ENCODE measurements around the gene TRHDE.

DNA sequence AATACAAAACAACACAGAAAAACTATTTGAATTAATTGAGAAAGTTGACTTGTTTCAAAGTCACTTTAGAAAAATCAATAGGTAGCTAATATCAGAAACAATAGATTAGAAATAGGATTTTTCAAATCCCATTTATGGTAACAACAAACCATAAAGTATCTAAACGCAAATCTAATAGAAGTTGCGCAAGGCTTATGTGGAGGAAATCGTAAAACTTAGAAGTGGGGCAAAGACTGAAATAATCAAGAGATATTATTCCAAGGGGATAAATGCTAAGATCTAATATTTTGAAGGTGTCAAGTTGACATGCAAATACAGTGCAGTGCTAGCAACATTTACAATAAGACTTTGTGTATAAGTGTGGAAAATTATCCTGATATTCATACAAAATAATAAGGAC lies 87.2 kb downstream of the TRHDE start:
- TF ChIP-seq POLR2AphosphoS5 (IDR thresholded peaks at IDR 0.05; ENCODE audit: insufficient read depth in 1 of 2, low read depth in 1 of 2) = no peak
- TF ChIP-seq, protein P1, sequence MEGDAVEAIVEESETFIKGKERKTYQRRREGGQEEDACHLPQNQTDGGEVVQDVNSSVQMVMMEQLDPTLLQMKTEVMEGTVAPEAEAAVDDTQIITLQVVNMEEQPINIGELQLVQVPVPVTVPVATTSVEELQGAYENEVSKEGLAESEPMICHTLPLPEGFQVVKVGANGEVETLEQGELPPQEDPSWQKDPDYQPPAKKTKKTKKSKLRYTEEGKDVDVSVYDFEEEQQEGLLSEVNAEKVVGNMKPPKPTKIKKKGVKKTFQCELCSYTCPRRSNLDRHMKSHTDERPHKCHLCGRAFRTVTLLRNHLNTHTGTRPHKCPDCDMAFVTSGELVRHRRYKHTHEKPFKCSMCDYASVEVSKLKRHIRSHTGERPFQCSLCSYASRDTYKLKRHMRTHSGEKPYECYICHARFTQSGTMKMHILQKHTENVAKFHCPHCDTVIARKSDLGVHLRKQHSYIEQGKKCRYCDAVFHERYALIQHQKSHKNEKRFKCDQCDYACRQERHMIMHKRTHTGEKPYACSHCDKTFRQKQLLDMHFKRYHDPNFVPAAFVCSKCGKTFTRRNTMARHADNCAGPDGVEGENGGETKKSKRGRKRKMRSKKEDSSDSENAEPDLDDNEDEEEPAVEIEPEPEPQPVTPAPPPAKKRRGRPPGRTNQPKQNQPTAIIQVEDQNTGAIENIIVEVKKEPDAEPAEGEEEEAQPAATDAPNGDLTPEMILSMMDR (IDR thresholded peaks at IDR 0.05) = no peak

All from vagina (tissue), 2 donors.